SU-DHL-6 (cell line): ENCODE measurements around the gene APOL2.
"Not testable (repeated sequence)": the region's sequence is repeated elsewhere in the genome, so short reads cannot be mapped to it uniquely, and the experiment has no call there.

Experiments used
- H2AFZ ChIP-seq: fragments of 200-600 bp; sonication (generic); 2 replicates; pipeline ENCODE4 v1.6.1; 2014; ENCODE audit warnings: low read depth, mild to moderate bottlenecking, moderate library complexity, mixed read lengths, antibody characterized with exemption, low read length; ENCODE audit not compliant: severe bottlenecking
- H3F3A ChIP-seq: fragments of 200-600 bp; shearing (Covaris generic); 2 replicates; pipeline ENCODE4 v1.6.0; 2016; ENCODE audit warnings: antibody characterized with exemption, mild to moderate bottlenecking; ENCODE audit not compliant: insufficient read depth
- H3K27ac ChIP-seq: fragments of 200-600 bp; sonication (generic); 2 replicates; pipeline ENCODE4 v1.5.1; 2016; ENCODE audit warnings: low read depth, mild to moderate bottlenecking, low read length, moderate library complexity, mixed read lengths
- H3K27me3 ChIP-seq: fragments of 200-600 bp; sonication (generic), shearing (Covaris generic); 2 replicates; pipeline ENCODE4 v1.6.0; 2014; ENCODE audit warnings: mild to moderate bottlenecking, low read length
- H3K36me3 ChIP-seq: fragments of 200-600 bp; sonication (generic); 2 replicates; pipeline ENCODE4 v1.6.1; 2014; ENCODE audit warnings: mild to moderate bottlenecking, low read length, mixed read lengths
- H3K4me2 ChIP-seq: fragments of 300-600, 200-600 bp; shearing (Covaris generic), sonication (generic); 2 replicates; pipeline ENCODE4 v1.6.0; 2014; ENCODE audit warnings: low read length, low read depth, mild to moderate bottlenecking; ENCODE audit not compliant: poor library complexity, severe bottlenecking
- H3K4me3 ChIP-seq: fragments of 200-600 bp; sonication (generic); 2 replicates; pipeline ENCODE4 v1.5.1; 2014; ENCODE audit warnings: antibody characterized with exemption, low read length, mild to moderate bottlenecking, mixed read lengths; ENCODE audit not compliant: insufficient read depth, poor library complexity, severe bottlenecking
- H3K79me2 ChIP-seq: fragments of 200-600 bp; sonication (generic); 2 replicates; pipeline ENCODE4 v1.6.1; 2014; ENCODE audit warnings: mild to moderate bottlenecking, low read length, moderate library complexity; ENCODE audit not compliant: insufficient read depth
- H3K9ac ChIP-seq: fragments of 200-600 bp; sonication (generic); 2 replicates; pipeline ENCODE4 v1.7.0; 2014; ENCODE audit warnings: mild to moderate bottlenecking, low read length
- H3K9me2 ChIP-seq: fragments of 200-600 bp; sonication (generic); replicated peaks from 2 replicates; pipeline ENCODE4 v1.6.1; 2014; ENCODE audit warnings: low read length; ENCODE audit not compliant: insufficient read depth
- H3K9me3 ChIP-seq: fragments of 200-600 bp; sonication (generic); 2 replicates; pipeline ENCODE4 v1.6.1; 2014; ENCODE audit warnings: low read length, mixed read lengths; ENCODE audit not compliant: insufficient read depth
- H4K20me1 ChIP-seq: fragments of 200-600 bp; sonication (generic); 2 replicates; pipeline ENCODE4 v1.6.1; 2014; ENCODE audit warnings: low read depth, mild to moderate bottlenecking, antibody characterized with exemption, low read length, moderate library complexity, mixed read lengths
- EZH2phosphoT487 ChIP-seq: fragments of 200-600 bp; sonication (generic), shearing (Covaris generic); conservative IDR thresholded peaks from 2 replicates; pipeline ENCODE4 v1.6.1; 2018; ENCODE audit warnings: mild to moderate bottlenecking, antibody characterized with exemption, low read length, moderate library complexity, mixed read lengths
- TF ChIP-seq, protein P1 (sequence below): fragments of 200-600 bp; sonication (generic); IDR thresholded peaks from one replicate; pipeline ENCODE4 v1.5.1; 2017; ENCODE audit warnings: antibody characterized with exemption, mild to moderate bottlenecking, low read length, moderate library complexity; ENCODE audit not compliant: insufficient read depth, poor library complexity, severe bottlenecking

APOL2 gene

DNA sequence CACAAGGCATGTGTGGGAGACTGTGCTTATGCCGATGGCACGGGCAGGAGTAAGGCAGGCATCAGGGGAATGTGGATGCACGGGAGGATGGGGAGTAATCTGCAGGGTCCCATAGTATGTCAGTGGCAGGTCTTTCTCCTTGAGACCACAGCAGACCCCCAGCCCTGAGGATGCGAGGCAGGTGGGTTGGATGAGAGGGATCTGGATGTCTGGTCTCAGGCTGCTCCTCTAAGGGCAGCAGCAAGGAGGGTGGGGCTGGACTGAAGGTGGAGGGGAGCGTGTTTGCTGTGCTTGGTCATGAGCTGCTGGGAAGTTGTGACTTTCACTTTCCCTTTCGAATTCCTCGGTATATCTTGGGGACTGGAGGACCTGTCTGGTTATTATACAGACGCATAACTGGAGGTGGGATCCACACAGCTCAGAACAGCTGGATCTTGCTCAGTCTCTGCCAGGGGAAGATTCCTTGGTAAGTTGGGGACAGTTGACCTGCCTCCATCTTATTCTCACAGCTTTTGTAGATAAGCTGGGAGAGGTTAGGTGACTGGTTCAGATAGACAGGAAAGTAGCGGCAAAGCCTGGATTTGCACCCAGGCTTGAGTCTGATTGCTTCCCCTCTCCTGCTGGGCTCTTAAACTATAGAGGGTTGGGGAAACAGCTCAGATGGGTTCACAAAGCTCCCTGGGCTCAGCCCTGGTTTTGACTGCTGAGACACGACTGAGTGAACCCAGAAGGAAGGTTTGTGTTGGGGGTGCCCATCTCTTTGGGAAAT is 13.6 kb upstream of the APOL2 start, which contains the start of gene APOL1:
TSS of gene APOL1 (plus strand) at position 380 of the 769 bp plus-strand sequence. CDS start 1,823 bp downstream, outside the sequence.
- Histone ChIP-seq H3K79me2 (no peaks in the 10 kb centered on the region), H3K9me2 (no peaks in the 10 kb centered on the region), H3K4me3 (no peak within 1 kb of the TSS), H2AFZ (no peak within 1 kb of the TSS), H3K27me3 (no peaks in the 10 kb centered on the region), H3K36me3 (no peaks in the 10 kb centered on the region), H3K9ac (no peak within 1 kb of the TSS), H4K20me1 (no peaks in the 10 kb centered on the region), H3K27ac (no peak within 1 kb of the TSS), H3K9me3 (peaks cover 14% of the 10 kb centered on the region; the same call in 1 of the 2 replicates), H3K4me2 (no peak within 1 kb of the TSS), H3F3A (no peaks in the 10 kb centered on the region)
- TF ChIP-seq, protein P1, sequence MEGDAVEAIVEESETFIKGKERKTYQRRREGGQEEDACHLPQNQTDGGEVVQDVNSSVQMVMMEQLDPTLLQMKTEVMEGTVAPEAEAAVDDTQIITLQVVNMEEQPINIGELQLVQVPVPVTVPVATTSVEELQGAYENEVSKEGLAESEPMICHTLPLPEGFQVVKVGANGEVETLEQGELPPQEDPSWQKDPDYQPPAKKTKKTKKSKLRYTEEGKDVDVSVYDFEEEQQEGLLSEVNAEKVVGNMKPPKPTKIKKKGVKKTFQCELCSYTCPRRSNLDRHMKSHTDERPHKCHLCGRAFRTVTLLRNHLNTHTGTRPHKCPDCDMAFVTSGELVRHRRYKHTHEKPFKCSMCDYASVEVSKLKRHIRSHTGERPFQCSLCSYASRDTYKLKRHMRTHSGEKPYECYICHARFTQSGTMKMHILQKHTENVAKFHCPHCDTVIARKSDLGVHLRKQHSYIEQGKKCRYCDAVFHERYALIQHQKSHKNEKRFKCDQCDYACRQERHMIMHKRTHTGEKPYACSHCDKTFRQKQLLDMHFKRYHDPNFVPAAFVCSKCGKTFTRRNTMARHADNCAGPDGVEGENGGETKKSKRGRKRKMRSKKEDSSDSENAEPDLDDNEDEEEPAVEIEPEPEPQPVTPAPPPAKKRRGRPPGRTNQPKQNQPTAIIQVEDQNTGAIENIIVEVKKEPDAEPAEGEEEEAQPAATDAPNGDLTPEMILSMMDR: no peak
- no peak for TF ChIP-seq EZH2phosphoT487

DNA sequence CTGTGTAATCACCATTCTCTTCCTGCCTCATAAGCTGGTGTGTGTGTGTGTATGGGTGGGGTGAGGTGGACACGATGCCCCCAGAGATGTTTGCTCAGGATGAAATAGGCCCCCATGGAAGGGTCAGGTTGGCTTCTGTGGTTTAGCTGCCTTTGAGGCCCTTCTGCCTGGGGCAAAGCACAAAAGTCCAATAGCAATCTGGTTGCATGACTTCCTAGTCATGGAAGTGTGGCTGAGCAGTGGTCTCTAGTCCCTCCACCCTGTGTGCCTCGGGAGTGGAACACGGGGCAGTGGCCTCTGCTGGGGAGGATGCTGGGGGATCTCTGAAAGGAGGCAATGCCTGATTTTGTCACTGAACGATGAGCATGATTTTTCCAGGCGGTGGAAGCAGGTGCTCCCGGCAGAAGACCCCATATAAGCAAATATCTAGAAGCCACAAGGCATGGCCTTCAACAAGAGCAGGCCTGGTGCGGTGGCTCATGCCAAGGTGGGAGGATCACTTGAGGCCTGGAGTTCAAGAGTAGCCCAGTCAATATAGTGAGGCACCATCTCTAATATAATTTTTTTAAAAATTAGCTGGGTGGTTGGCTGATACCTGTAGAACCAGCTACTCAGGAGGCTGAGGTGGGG is 12.8 kb upstream of the APOL2 start:
- not testable (repeated sequence) for H4K20me1 ChIP-seq, H3K9ac ChIP-seq, H3K36me3 ChIP-seq, H3K4me2 ChIP-seq, H3K9me2 ChIP-seq, H3F3A ChIP-seq, H3K79me2 ChIP-seq, H2AFZ ChIP-seq, H3K4me3 ChIP-seq, H3K27ac ChIP-seq, H3K27me3 ChIP-seq
- peaks cover 14% of the 10 kb centered on the region; the same call in 1 of the 2 replicates for H3K9me3 ChIP-seq

DNA sequence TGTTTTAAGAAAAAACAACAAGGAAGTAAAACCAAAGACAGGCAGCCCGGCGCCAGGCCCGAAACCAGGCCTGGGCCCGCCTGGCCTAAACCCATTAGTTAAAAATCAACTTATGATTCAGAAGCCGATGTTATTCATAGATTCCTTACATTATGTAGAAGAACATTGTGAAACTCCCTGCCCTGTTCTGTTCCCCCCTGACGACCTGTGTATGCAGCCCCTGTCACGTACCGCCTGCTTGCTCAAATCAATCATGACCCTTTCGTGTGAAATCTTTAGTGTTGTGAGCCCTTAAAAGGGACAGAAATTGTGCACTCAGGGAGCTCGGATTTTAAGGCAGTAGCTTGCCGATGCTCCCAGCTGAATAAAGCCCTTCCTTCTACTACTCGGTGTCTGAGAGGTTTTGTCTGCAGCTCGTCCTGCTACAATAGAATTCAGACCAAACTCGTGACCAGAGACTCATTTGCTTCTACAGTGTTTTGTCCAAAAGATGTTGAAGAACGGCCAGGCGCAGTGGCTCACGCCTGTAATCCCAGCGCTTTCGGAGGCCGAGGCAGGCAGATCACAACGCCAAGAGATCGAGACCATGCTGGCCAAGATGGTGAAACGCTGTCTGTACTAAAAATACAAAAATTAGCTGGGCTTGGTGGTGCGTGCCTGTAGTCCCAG is 11.1 kb upstream of the APOL2 start:
- H3K27me3 ChIP-seq, H4K20me1 ChIP-seq, H3F3A ChIP-seq, H3K36me3 ChIP-seq, H3K27ac ChIP-seq, H3K9me2 ChIP-seq, H3K9ac ChIP-seq, H2AFZ ChIP-seq, H3K4me2 ChIP-seq, H3K79me2 ChIP-seq, H3K4me3 ChIP-seq: not testable (repeated sequence)
- peaks cover 14% of the 10 kb centered on the region; the same call in 1 of the 2 replicates for H3K9me3 ChIP-seq

DNA sequence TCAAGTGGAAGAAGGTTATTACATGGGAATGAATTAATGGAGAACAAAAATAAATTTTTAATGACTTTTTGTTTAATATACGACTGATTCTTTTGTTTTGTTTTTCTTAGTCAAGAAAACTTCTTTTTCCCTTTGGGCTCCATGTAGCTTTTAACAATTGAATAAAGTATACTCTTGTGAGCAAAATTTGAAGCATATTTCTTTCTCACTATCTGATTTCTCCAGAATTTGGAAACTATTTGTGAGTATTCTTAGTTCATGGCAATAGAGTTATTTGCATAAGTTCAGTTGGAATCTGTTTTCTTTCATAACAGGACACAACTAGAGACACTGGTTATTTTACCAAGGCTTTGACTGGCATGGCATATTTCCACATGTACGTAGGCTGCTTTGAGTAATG is 9.8 kb upstream of the APOL2 start:
- no peaks in the 10 kb centered on the region for H4K20me1 ChIP-seq
- H3F3A ChIP-seq: no peaks in the 10 kb centered on the region
- no peaks in the 10 kb centered on the region for H3K79me2 ChIP-seq
- H3K27ac ChIP-seq: no peak overlapping the region
- no peak for TF ChIP-seq EZH2phosphoT487
- TF ChIP-seq, protein P1: no peak
- no peaks in the 10 kb centered on the region for H3K27me3 ChIP-seq
- H3K9ac ChIP-seq: no peak overlapping the region
- H3K4me3 ChIP-seq: no peak overlapping the region
- peaks cover 14% of the 10 kb centered on the region; the same call in 1 of the 2 replicates for H3K9me3 ChIP-seq
- H3K36me3 ChIP-seq: no peaks in the 10 kb centered on the region
- no peak overlapping the region for H2AFZ ChIP-seq
- no peaks in the 10 kb centered on the region for H3K9me2 ChIP-seq
- H3K4me2 ChIP-seq: no peak overlapping the region
